Lower leg skin (tissue), 4 donors: ENCODE data around the gene OR8K3. TPM values are rescaled to one million over a fixed set of nuclear protein-coding genes. Genes with fewer than 3 reads are reported as not detected.

ENCODE experiments used
- DNase-seq, 2 donors: peaks; one replicate each; pipeline ENCODE4 v3.0.0-alpha.2; 2019; ENCODE audit warnings: low spot score in 2 of 2
- H3K4me3 ChIP-seq: fragments of 200-600 bp; sonication (generic); 2 replicates; pipeline ENCODE4 v1.5.1; 2017; ENCODE audit warnings: mild to moderate bottlenecking, low read depth; ENCODE audit not compliant: poor library complexity, severe bottlenecking
- POLR2A ChIP-seq, 2 donors: fragments of 450-650 bp; IDR thresholded peaks; one replicate each; pipeline ENCODE4 v1.6.1; 2016 to 2017; ENCODE audit warnings: antibody characterized with exemption in 2 of 2, mild to moderate bottlenecking in 1 of 2, moderate library complexity in 1 of 2
- WGBS, 2 donors: methylation state at CpG; one replicate each; pipeline ENCODE4 v1.1.5; 2018; 5-methylcytosine and 5-hydroxymethylcytosine counted together
- intact Hi-C: fragments of 100-400 bp; cut with DNase I; formaldehyde crosslinking; loops from one replicate; pipeline ENCODE4 v1.15.0; 2023; ENCODE audit warnings: low total_unique reads
- total RNA-seq, 4 donors: library from RNA; depleted of rRNA; stranded (reverse); fragments of >200 nt; gene quantifications; one replicate each; pipeline ENCODE4 v1.1.0, GENCODE V29; 2016
- TF ChIP-seq, protein P1 (sequence below), 3 donors: fragments of 450-650 bp; IDR thresholded peaks; one replicate each; pipeline ENCODE4 v1.5.1; 2016; ENCODE audit warnings: antibody characterized with exemption in 3 of 3, mild to moderate bottlenecking in 3 of 3, moderate library complexity in 2 of 3

OR8K3 gene
- total RNA-seq: not detected

DNA sequence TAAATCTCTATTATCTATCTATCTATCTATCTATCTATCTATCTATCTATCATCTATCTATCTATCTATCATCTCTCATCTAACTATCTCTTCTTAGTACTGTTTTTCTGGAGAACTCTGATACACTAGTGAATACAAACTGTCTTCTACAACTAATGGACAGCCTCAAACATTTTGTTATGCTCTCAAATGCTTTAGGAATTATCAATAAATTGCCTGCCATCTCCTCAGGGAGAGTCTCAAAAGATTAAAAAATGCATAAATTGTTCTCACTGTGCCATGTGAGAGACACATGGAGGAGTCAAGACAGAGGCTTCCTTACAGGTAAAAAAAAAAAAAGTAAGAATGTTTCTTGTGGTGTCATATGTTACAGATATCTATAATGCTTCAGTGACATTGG is at the start of gene OR8K3:
Gene OR8K3, plus strand, starts transcription at position 301 of the 400 bp plus-strand sequence. CDS start 3,163 bp downstream, outside the sequence.
- DNase-seq: no peak
- no peak for TF ChIP-seq POLR2A (IDR thresholded peaks at IDR 0.05)
- TF ChIP-seq, protein P1, sequence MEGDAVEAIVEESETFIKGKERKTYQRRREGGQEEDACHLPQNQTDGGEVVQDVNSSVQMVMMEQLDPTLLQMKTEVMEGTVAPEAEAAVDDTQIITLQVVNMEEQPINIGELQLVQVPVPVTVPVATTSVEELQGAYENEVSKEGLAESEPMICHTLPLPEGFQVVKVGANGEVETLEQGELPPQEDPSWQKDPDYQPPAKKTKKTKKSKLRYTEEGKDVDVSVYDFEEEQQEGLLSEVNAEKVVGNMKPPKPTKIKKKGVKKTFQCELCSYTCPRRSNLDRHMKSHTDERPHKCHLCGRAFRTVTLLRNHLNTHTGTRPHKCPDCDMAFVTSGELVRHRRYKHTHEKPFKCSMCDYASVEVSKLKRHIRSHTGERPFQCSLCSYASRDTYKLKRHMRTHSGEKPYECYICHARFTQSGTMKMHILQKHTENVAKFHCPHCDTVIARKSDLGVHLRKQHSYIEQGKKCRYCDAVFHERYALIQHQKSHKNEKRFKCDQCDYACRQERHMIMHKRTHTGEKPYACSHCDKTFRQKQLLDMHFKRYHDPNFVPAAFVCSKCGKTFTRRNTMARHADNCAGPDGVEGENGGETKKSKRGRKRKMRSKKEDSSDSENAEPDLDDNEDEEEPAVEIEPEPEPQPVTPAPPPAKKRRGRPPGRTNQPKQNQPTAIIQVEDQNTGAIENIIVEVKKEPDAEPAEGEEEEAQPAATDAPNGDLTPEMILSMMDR (IDR thresholded peaks at IDR 0.05): no peak
- no peak within 1 kb of the TSS for H3K4me3 ChIP-seq
- intact Hi-C loops: no loop called here

DNA sequence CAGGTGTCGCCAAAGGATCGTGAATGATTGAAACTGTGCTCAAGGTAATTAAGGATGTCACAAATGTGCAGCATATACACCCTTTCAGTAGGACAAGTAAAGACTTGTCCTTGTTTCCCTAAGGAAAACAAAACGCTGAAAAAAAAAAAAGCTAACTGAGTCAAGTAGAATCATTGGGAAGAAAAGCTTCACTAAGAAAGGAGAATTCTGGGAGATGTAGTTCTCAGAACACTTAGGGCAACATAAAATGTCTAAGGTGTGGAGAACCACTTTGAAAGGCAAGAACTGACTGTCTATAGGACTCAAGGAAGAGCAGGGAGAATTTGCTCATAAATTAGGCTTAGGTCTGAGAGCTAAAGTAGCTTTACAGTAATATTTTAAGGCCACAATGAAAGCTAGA is 43.9 kb upstream of the OR8K3 start:
- intact Hi-C loops: no loop called here
- TF ChIP-seq, protein P1 (IDR thresholded peaks at IDR 0.05): no peak
- TF ChIP-seq POLR2A (IDR thresholded peaks at IDR 0.05): no peak
- DNase-seq: no peak
- WGBS, 2 donors: 42% methylated on average over 3 of the region's 3 CpGs
- H3K4me3 ChIP-seq: no peak overlapping the region

DNA sequence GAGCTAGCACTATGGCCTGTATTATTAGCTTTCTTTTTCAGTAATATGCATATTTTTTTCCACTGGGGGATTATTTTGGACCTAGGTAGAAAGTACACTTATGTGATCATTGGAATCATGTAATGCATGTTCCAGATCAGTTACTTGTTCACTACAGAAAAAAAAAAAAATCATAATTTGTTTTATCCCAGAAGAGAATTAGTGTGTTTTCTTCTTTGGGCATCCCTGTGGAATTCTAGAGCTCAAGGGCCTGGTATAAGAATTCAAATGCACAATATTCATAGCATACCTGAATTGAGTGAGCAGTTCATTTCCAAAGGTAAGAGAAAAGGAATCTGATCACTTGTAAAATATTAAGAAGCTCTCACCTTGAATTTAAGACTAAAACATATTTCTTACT is 41.1 kb upstream of the OR8K3 start, which contains the start of gene OR5T1:
Gene OR5T1, plus strand, starts transcription at position 301 of the 400 bp plus-strand sequence. CDS start 1,485 bp downstream, outside the sequence.
- H3K4me3 ChIP-seq: no peak within 1 kb of the TSS
- TF ChIP-seq, protein P1 (IDR thresholded peaks at IDR 0.05): no peak
- no peak for TF ChIP-seq POLR2A (IDR thresholded peaks at IDR 0.05)
- no peak for DNase-seq
- intact Hi-C loops: no loop called here

DNA sequence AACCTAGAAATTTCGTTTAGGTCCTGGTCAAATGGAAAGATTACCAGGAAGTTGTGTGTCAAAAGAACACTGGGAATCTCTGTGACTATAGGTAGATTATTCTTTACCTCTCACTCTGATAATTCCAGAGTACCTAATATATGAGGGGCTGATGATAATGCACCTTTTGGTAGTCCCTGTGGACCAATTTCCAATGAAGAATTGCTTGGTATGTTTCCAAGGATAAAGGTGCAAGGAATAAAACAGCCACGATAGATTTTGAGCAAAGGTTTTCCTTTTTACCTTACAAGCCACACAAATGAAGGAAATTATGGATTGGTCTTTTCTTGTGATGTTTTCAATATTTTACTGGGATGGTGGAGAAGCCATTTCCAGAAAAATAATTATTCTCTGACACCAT is 22.8 kb upstream of the OR8K3 start, which contains the start of gene OR8H1:
Gene OR8H1, minus strand, starts transcription at position 101 of the 400 bp plus-strand sequence. CDS start 1,192 bp downstream, outside the sequence.
- no peak for DNase-seq
- 67 to 68% methylated on average over 2 of the region's 2 CpGs for WGBS, 2 donors
- no peak within 1 kb of the TSS for H3K4me3 ChIP-seq
- TF ChIP-seq, protein P1 (IDR thresholded peaks at IDR 0.05): no peak
- TF ChIP-seq POLR2A (IDR thresholded peaks at IDR 0.05): no peak
- intact Hi-C loops: no loop called here

DNA sequence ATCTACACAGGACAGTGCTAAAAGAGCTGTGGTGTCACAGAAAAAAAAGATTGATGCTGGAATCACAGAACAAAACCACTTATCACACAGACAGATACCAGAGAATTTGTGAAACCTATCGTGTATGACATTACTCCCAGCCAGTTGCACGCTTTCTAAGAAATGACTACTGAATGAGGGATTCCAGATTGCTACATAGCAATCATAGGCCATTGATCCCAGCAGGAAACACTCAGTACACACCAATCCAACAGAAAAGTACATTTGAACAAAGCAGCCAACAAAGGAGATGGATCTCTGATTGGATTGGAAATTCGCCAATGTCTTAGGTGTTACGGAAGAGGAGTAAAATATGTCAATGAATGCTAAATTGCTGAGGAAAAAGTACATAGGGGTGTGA is 18.0 kb upstream of the OR8K3 start:
- TF ChIP-seq, protein P1 (IDR thresholded peaks at IDR 0.05): no peak
- TF ChIP-seq POLR2A (IDR thresholded peaks at IDR 0.05): no peak
- H3K4me3 ChIP-seq: no peak overlapping the region
- intact Hi-C loops: no loop called here
- DNase-seq: no peak
- 84 to 93% methylated on average over 4 of the region's 4 CpGs for WGBS, 2 donors

DNA sequence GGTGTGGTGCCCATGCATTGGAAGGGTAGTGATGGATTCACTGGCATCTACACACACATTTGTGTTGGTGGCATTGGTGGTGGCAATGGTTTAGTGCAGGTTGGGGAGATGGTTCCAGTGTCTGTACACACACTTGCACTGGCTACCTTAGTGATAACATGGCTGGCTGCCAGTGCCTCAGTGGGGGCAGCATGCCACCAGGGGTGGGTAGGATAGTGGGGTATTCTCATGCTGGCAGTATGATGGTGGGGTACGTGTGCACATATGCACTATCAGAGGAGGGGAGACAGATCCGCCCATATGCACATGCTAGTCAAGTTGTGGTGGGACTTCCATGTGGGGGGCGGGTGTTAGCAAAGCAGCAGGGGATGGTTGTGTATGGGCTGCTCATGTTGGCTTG is 7.1 kb upstream of the OR8K3 start:
- TF ChIP-seq POLR2A (IDR thresholded peaks at IDR 0.05): no peak
- TF ChIP-seq, protein P1 (IDR thresholded peaks at IDR 0.05): no peak

More for the DNA sequence above, 7.1 kb upstream of the OR8K3 start:
- WGBS, 2 donors: 72 to 89% methylated on average over 3 of the region's 3 CpGs
- no peak overlapping the region for H3K4me3 ChIP-seq
- intact Hi-C loops: no loop called here
- no peak for DNase-seq
